Coronary artery (tissue), 2 donors: ENCODE data around the gene SYK.

ENCODE experiments used
- DNase-seq: peaks from one replicate; pipeline ENCODE4 v3.0.0-alpha.2; 2017; ENCODE audit warnings: low spot score
- H3K27ac ChIP-seq, 2 donors: fragments of 200-600 bp; sonication (generic); one replicate each; pipeline ENCODE4 v1.5.1; 2016 to 2019
- H3K4me3 ChIP-seq: fragments of 200-600 bp; sonication (generic); 2 replicates; pipeline ENCODE4 v1.5.1; 2016; ENCODE audit warnings: mild to moderate bottlenecking, moderate library complexity
- TF ChIP-seq, protein P1 (sequence below): fragments of 200-600 bp; sonication (generic); IDR thresholded peaks from one replicate; pipeline ENCODE4 v1.5.1; 2019; ENCODE audit warnings: antibody characterized with exemption

SYK gene

DNA sequence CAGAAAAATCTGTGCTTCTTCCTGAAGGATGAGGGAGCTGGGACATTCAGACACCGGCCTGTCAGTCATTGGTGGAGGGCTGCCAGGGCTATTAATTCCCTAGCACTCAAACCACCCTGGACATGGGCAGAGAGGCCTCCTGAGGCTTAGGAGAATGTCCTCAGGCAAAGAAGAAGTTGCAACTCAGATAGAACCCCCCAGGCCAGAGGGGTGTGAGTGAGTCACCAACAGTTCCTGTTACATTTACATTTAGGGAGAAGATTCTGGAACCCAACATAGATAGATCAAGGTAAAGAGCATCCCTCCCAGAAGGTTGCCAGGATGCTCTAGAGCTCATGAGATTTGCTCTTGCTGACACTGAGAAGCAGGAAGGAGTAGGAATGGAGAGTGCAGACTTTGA, 29.2 kb upstream of the SYK start:
- TF ChIP-seq, protein P1, sequence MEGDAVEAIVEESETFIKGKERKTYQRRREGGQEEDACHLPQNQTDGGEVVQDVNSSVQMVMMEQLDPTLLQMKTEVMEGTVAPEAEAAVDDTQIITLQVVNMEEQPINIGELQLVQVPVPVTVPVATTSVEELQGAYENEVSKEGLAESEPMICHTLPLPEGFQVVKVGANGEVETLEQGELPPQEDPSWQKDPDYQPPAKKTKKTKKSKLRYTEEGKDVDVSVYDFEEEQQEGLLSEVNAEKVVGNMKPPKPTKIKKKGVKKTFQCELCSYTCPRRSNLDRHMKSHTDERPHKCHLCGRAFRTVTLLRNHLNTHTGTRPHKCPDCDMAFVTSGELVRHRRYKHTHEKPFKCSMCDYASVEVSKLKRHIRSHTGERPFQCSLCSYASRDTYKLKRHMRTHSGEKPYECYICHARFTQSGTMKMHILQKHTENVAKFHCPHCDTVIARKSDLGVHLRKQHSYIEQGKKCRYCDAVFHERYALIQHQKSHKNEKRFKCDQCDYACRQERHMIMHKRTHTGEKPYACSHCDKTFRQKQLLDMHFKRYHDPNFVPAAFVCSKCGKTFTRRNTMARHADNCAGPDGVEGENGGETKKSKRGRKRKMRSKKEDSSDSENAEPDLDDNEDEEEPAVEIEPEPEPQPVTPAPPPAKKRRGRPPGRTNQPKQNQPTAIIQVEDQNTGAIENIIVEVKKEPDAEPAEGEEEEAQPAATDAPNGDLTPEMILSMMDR, result no peak
- no peak for DNase-seq
- Histone ChIP-seq H3K27ac (no peak overlapping the region), H3K4me3 (no peak overlapping the region)

GRCh38 chr9:90773617-90774016, 28.0 kb upstream of the SYK start:
- H3K4me3 ChIP-seq, result no peak overlapping the region
- no peak overlapping the region for H3K27ac ChIP-seq
- no peak for DNase-seq
- TF ChIP-seq, protein P1, result no peak

- Histone ChIP-seq H3K4me3 (no peak overlapping the region), H3K27ac (no peak overlapping the region)
- TF ChIP-seq, protein P1, result no peak
- no peak for DNase-seq
Observed at GRCh38 chr9:90774071-90774470, 27.5 kb upstream of the SYK start.

- TF ChIP-seq, protein P1, result no peak
- no peak for DNase-seq
- no peak overlapping the region for H3K4me3 ChIP-seq
- H3K27ac ChIP-seq, result no peak overlapping the region
Observed at GRCh38 chr9:90774682-90775081, 26.9 kb upstream of the SYK start.

- Histone ChIP-seq H3K27ac (no peak overlapping the region), H3K4me3 (no peak overlapping the region)
- no peak for DNase-seq
- TF ChIP-seq, protein P1, result no peak
Observed at GRCh38 chr9:90775657-90776056, 26.0 kb upstream of the SYK start.

DNA sequence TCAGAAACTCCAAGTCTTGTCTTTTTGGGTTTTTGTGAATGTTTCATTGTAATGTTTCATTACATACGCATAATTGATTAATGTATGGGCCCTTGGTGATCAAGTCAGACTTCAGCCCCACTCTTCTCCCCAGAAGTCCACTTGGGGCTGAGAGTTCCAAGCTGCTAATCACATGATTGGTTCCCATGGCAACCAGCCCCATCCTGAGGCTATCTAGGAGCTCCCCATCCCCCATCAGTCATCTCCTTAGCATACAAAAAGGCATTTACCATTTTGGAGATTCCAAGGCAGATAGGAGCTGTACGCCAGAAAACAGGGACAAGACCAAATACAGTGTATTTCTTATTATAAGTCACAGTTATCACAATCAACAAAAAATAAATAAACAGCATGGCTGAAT, 22.9 kb upstream of the SYK start:
- Histone ChIP-seq H3K4me3 (no peak overlapping the region), H3K27ac (no peak overlapping the region)
- DNase-seq, result no peak
- TF ChIP-seq, protein P1, result no peak

GRCh38 chr9:90783552-90783951, 18.1 kb upstream of the SYK start:
- DNase-seq, result no peak
- no peak overlapping the region for H3K4me3 ChIP-seq
- H3K27ac ChIP-seq, result no peak overlapping the region
- TF ChIP-seq, protein P1, result no peak
